GM19099 (cell line): ENCODE results near the gene HECTD2.

Experiments
- POLR2A ChIP-seq: IDR thresholded peaks from 3 replicates; pipeline ENCODE4 v1.6.1; 2011; ENCODE audit warnings: low read depth; ENCODE audit not compliant: insufficient read length; ENCODE audit errors: extremely low read depth

Gene HECTD2

GRCh38 chr10:91409069-91409868 is 875 bp upstream of the HECTD2 start:
- TF ChIP-seq POLR2A = peak; percentile 37

GRCh38 chr10:91410638-91411371 is 661 bp downstream of the HECTD2 start:
- TF ChIP-seq POLR2A = no peak

GRCh38 chr10:91411621-91412020 is 1.5 kb downstream of the HECTD2 start:
- no peak for TF ChIP-seq POLR2A

GRCh38 chr10:91412354-91413087 is 2.4 kb downstream of the HECTD2 start:
- no peak for TF ChIP-seq POLR2A

GRCh38 chr10:91415816-91416215 is 5.7 kb downstream of the HECTD2 start:
- no peak for TF ChIP-seq POLR2A

DNA sequence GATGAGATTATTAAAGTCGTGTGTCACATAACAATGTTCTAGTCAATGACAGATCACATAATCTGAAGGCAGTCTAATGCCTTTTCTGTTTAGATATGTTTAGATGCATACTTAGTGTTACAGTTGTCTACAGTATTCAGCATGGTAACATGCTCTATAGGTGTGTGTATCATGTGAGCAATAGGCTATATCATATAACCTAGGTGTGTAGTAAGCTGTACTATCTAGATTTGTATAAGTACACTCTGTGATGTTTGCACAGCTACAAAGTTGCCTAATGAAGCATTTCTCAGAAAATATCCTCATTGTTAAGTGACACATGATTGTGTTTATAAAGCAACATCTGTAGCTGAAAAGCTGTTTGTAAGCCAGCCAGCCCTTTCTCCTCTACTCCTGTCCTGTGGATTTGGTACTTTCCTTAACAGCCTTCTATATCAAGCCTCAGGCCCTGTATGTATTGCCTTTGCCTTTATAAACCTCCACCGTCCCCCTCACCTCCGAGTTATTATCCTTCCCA is 6.3 kb downstream of the HECTD2 start:
- no peak for TF ChIP-seq POLR2A

DNA sequence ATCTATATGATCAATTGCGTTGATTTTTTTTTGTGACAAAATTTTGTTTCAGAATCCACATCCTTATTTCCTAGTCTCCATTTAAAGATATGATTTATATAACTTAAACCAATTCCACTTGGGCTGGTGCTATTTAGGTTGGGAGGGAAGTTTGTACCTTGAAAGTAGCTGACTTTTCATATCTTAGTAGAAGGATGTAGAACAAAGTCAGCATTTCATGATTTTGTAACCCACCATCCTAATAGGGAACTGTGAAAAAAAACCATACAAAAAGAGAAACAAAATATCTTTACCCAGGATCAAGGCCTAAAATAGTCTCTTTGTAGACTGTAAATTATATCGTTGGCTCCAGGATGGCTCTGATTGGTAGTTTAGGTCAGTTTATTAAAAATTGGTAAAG is 8.3 kb downstream of the HECTD2 start:
- TF ChIP-seq POLR2A = no peak

DNA sequence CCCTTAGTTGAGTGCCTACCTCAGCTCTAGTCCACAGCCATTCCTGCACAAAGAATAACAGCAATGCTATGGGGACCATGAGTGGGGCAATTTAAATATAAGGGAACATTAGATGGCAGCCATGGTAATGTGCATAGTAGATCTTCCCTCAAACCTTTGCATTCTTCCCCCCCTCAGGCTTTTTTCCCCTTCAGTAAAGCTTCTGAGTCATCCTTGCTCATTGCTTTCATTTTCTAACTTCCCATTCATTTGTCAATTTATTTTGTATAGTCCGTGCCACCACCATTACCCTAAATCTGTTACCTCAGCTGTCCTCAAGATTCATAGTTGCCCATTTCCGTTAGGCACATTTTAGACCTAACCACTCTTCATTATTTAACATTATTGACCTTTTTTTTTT is 10.7 kb downstream of the HECTD2 start:
- no peak for TF ChIP-seq POLR2A

DNA sequence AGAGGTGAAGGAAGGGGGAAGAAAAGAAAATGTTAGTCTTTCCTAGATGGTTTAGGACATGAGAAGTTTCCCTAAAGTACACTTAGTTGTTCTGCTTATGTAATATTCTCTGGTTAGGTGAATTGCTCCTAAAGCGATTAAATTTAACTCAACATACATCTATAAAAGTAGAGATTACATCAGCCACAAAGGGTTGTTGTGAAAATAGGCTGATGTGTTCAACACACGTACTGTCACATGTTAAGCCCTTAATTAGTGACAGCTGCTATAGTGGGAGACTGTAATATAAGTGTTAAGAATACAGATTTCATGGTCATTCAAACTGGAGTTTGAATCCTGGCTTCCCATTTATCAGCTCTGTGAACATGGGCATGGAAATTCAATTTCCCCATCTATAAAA is 12.8 kb downstream of the HECTD2 start:
- TF ChIP-seq POLR2A = no peak

DNA sequence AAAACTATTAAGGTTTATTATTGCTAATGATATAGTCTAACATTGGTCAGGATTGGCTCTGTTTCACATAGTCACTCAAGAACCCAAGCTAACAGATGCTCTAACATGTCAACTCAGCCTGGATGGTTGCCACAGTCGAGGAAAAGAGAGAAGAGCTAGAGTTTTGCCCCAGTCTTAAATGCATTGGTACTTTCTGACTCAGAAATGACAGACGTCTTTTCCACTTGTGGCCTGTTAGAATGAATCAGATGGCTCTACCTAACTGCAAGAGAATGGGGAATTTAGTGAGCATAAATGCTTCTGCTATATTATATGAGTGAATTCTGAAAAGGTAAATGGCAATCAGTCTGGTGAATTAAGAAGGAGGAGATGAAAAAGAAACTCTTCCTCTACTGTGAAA is 13.9 kb downstream of the HECTD2 start:
- TF ChIP-seq POLR2A = no peak

GRCh38 chr10:91432175-91432574 is 22.0 kb downstream of the HECTD2 start:
- no peak for TF ChIP-seq POLR2A

GRCh38 chr10:91433620-91434019 is 23.5 kb downstream of the HECTD2 start:
- TF ChIP-seq POLR2A = no peak

DNA sequence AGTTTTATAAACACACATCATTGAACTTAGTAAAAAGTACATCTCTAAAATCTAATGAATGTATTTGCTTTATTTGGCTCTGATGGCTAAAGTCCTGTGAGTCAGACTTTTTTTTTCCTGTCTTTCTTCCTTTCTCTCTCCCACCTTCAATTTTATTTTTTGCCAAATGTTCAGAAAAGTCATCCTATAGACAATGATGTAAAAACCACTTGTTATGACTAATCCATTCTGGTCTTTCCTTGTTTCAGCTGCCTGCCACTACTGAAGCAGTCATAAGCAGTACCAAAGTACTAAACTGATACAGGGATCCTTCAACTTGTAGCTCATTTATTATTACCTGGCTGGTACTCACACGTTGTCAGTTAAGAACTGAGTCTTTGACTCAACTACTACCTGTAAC is 23.9 kb downstream of the HECTD2 start:
- no peak for TF ChIP-seq POLR2A

DNA sequence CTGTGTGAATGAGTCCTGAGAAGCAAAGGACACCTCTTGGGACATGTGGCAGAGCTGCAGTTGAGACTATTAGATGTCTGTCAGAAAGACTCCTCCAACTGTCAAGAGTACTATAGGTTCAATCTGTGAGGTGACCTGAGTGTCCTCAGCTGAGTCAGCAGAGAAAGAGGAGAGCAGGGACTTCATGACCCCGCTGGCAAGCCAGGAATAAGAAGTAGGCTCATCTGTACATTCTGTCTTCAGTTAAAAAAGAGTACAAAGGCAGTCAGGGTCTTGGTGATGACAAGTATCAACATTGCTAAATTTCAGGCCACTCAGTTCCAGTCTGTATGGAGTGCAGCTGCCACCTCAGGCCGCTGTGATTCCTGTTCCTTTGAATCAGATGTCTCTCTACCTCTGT is 25.1 kb downstream of the HECTD2 start:
- no peak for TF ChIP-seq POLR2A
